HK-2 (cell line): ENCODE measurements around the gene THTPA.
"Not testable (repeated sequence)": the region's sequence is repeated elsewhere in the genome, so short reads cannot be mapped to it uniquely, and the experiment has no call there.

Source experiments
- DNase-seq: peaks from one replicate; pipeline ENCODE4 v3.0.0-alpha.2; 2018; ENCODE audit not compliant: unreplicated experiment

THTPA gene

GRCh38 chr14:23533652-23534435, 22.2 kb upstream of the THTPA start:
- no peak for DNase-seq

- DNase-seq = no peak
Observed at GRCh38 chr14:23535943-23536342, 20.1 kb upstream of the THTPA start.

- DNase-seq = no peak
Observed at GRCh38 chr14:23536494-23536893, 19.6 kb upstream of the THTPA start.

- not testable (repeated sequence) for DNase-seq
Observed at GRCh38 chr14:23536906-23537305, 19.2 kb upstream of the THTPA start.

- DNase-seq = no peak
Observed at GRCh38 chr14:23537351-23538049, 18.6 kb upstream of the THTPA start.

GRCh38 chr14:23538050-23538718, 17.9 kb upstream of the THTPA start:
- DNase-seq = no peak

GRCh38 chr14:23538785-23539184, 17.3 kb upstream of the THTPA start:
- DNase-seq = no peak

DNA sequence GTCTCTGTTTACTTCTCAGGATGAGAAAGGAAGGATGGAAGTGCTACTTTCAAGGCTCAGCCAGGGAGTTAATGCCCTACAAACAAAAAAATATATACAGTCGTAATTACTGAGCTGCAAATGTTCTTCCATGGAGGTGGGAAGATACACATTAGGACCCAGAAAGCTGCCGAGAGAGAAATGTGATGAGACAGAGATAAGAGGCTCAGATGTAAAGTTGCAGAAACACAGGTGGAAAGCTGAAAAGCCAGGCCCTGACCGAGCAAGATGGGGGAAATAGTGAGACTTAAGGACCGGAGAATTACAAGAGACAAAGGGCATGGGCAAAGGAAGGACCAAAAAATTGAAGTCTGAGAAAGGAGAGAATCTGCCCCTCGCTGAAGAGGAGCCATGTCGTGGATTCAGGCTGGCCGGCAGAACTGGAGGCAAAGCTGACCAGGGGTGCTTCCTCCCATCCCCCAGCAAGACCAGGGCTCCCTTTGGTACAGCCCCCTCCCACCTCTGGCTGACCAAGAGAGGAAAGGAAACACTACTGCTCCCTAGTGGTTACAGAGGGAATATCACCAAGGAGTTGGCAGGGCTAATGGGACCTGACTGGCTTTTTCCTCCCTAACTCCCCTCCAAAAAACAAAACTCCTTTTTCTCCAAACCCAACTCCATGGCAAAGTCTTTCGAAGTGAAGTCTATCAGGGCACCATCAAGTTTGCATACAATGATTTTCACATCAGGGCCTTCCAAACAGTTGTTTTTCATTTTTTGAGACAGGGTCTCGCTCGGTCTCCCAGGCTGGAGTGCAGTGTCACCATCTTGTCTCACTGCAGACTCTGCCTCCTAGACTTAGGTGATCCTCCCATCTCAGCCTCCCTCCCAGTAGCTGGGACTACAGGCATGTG, 16.6 kb upstream of the THTPA start:
- no peak for DNase-seq

- no peak for DNase-seq
Observed at GRCh38 chr14:23540141-23540469, 16.0 kb upstream of the THTPA start.

DNA sequence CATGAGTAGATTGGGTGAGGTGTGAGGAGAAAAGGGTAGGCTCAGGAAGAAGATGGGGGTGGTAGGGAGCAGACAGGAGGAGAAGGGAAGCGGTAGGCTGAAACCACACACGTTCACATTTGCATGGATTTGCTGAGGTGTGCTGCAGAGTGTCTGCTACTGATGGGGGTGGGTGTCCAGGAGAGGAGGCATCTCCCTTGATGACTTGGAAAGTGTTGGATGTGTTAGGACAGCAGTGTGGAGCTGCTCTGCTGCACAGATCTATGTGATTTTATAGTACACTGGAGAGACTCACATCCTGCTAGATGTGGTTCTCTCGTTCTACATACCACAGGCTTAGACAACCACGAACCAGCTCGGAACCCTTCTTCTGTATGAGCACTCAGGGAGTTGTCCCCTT, 13.8 kb upstream of the THTPA start:
- DNase-seq = no peak

GRCh38 chr14:23543403-23543802, 12.7 kb upstream of the THTPA start:
- no peak for DNase-seq

GRCh38 chr14:23544511-23545447, 11.3 kb upstream of the THTPA start:
- no peak for DNase-seq

DNA sequence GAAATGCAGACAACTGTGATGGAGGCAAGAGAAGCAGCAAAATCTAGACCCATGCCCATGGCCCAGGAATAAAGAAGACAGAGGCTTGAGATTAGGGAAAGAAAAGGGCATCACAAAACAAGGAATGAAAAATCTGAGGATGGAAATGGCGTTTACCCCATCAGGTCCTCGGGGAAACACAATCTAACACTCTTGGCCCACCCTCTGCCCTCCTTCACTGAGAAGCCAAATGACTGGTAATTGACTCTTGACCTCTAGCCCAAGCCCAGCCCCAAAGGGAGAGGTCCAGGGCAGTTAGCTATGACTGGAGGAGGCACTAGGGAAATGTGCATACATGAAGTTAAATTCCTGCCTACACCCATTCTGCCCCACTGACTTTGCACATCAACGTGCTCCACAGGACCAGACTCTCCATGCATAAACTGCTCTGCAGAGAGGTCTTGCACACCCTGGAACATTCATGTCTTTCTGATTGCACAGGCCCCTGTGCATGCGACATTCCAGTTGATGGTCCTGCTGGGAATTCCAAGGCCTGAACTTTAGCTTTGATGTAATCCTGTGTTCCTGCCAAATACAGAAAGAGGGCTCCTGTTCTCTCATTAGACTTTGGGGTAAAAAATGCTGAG, 10.2 kb upstream of the THTPA start:
- DNase-seq = no peak

DNA sequence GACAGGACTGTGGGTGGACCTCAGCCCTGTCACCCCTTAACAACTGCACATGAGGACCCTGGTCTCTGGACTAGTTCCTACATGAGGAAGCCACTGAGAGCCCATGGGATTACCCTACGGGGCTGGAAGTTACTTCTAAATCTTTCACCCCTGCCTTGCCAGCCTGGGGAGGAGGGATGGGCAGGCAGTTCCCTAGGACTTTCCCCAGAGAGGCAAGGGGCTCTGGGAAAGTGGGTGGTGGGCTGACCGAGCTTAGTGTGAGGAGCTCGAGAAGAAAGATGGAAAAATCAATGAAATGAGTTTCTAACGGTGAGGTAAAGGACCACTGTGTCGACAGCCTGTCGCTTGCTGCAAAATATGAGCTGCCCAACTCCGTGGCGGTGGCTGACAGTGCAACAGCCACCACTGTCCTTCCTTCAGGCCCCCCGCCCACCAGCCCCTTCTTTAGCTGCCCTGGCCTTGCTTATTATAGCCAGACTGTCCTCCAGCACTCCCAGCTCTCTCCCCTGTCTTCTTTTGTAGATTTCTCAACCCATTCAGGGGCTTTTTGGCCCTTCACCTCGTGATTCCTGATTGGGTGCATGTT, 9.5 kb upstream of the THTPA start:
- no peak for DNase-seq

- no peak for DNase-seq
Observed at GRCh38 chr14:23547924-23548323, 8.1 kb upstream of the THTPA start.

- no peak for DNase-seq
Observed at GRCh38 chr14:23548351-23549318, 7.4 kb upstream of the THTPA start.

GRCh38 chr14:23550131-23550811, 5.8 kb upstream of the THTPA start:
- DNase-seq = no peak

GRCh38 chr14:23550812-23551265, 5.2 kb upstream of the THTPA start:
- peak; percentile 52 for DNase-seq
